Panc1 (cell line): ENCODE results near the gene BIK. TPM values are rescaled to one million over a fixed set of nuclear protein-coding genes. Genes with fewer than 3 reads are reported as not detected.

Source experiments
- ATAC-seq: fragments of 200-7000 bp; cut with Tn5 transposase; 2 replicates; pipeline ENCODE4 v1.9.1; 2020; ENCODE audit warnings: mild to moderate bottlenecking, moderate library complexity
- BruUV-seq: library from RNA; stranded (reverse); fragments of 400-500 nt; replicated peaks from 2 replicates; lab custom pipeline; 2021; lab: Mats Ljungman, UMichigan
- CTCF ChIA-PET: fragments of 300-600 bp; sonication (Branson Sonifier 250); formaldehyde crosslinking; loops from one replicate; lab custom pipeline; 2022; ENCODE audit warnings: antibody characterized with exemption; lab: Charles Lee
- POLR2A ChIA-PET: fragments of 300-600 bp; sonication (Branson Sonifier 250); formaldehyde crosslinking; loops from one replicate; lab custom pipeline; 2022; ENCODE audit warnings: antibody characterized with exemption; lab: Charles Lee
- DNase-seq: peaks from one replicate; pipeline ENCODE4 v3.0.0-alpha.2; 2010; ENCODE audit warnings: low read depth, low spot score
- H3K27ac ChIP-seq: 2 replicates; pipeline ENCODE4 v1.5.1; 2011; ENCODE audit warnings: mild to moderate bottlenecking, low read length, inconsistent platforms
- H3K27me3 ChIP-seq: fragments of 200-500 bp; sonication (Bioruptor generic); 2 replicates; pipeline ENCODE4 v1.6.0; 2014; ENCODE audit warnings: low read length, inconsistent platforms; ENCODE audit not compliant: control insufficient read depth, insufficient read depth
- H3K36me3 ChIP-seq: fragments of 200-500 bp; sonication (Bioruptor generic); 2 replicates; pipeline ENCODE4 v1.5.1; 2014; ENCODE audit warnings: inconsistent platforms, mild to moderate bottlenecking, low read length, moderate library complexity; ENCODE audit not compliant: control insufficient read depth, insufficient read depth
- H3K4me1 ChIP-seq: 2 replicates; pipeline ENCODE4 v1.5.1; 2011; ENCODE audit warnings: inconsistent platforms, mild to moderate bottlenecking, low read length, moderate library complexity; ENCODE audit not compliant: control insufficient read depth, insufficient read depth
- H3K4me3 ChIP-seq, 2 experiments: 2 replicates each; pipeline ENCODE4 v1.5.1; 2011 to 2012; ENCODE audit warnings: low read depth in 2 of 2, low read length in 2 of 2, mild to moderate bottlenecking in 2 of 2, inconsistent platforms in 1 of 2, moderate library complexity in 1 of 2
- H3K9me3 ChIP-seq: fragments of 200-500 bp; sonication (Bioruptor generic); 2 replicates; pipeline ENCODE4 v1.5.1; 2014; ENCODE audit warnings: low read depth, mild to moderate bottlenecking, inconsistent platforms, low read length, moderate library complexity; ENCODE audit not compliant: control insufficient read depth, insufficient read depth
- POLR2AphosphoS5 ChIP-seq: IDR thresholded peaks from 2 replicates; pipeline ENCODE4 v1.6.1; 2012; ENCODE audit warnings: mild to moderate bottlenecking, low read depth, low read length, moderate library complexity
- SIN3A ChIP-seq: IDR thresholded peaks from 2 replicates; pipeline ENCODE4 v1.6.1; 2012; ENCODE audit warnings: low read depth, mild to moderate bottlenecking, low read length, moderate library complexity, borderline replicate concordance; ENCODE audit not compliant: insufficient read depth
- TCF7L2 ChIP-seq: IDR thresholded peaks from 2 replicates; pipeline ENCODE4 v1.6.1; 2011; ENCODE audit warnings: mild to moderate bottlenecking, low read depth, low read length, inconsistent platforms
- in situ Hi-C: cut with HindIII; loops from 2 replicates; pipeline ENCODE4 v1.10.0; 2016; ENCODE audit warnings: low sequenced_read_pairs, low pct_unique_long_range_greater_than_20kb
- intact Hi-C: fragments of 100-400 bp; cut with micrococcal nuclease; formaldehyde crosslinking; loops from one replicate; pipeline ENCODE4 v1.10.0; 2022; ENCODE audit not compliant: unreplicated experiment
- total RNA-seq: library from RNA; stranded (reverse); gene quantifications from one replicate; pipeline ENCODE4 v1.2.1, GENCODE V29; 2021; ENCODE audit not compliant: unreplicated experiment
- TF ChIP-seq, protein P1 (sequence below), 2 experiments: IDR thresholded peaks; 2 replicates each; pipeline ENCODE4 v1.6.1; 2011 to 2012; ENCODE audit warnings: low read depth in 2 of 2, control low read depth in 1 of 2, low read length in 1 of 2, mild to moderate bottlenecking in 1 of 2, moderate library complexity in 1 of 2; ENCODE audit not compliant: insufficient read depth in 1 of 2
- TF ChIP-seq, protein P2 (sequence below): fragments of 450-650 bp; IDR thresholded peaks from 2 replicates; pipeline ENCODE4 v1.5.1; 2017; ENCODE audit warnings: mild to moderate bottlenecking

Gene BIK
- total RNA-seq, 1 experiment from 2014 or later = 0.18 TPM

DNA sequence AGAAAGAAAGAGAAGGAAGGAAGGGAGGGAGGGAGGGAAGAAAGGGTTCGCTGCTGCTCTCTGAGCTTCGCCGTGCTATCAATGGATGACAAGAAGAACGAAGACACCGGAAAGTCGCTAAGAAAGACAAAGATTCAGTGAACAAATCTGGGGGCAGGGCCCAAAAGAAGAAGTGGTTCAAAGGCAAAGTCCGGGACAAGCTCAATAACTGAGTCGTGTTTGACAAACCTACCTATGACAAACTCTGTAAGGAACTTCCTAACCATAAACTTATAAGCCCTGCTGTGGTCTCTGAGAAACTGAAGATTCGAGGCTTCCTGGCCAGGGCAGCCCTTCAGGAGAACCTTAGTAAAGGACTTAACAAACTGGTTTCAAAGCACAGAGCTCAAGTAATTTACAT, 18.5 kb upstream of the BIK start:
- H3K4me1 ChIP-seq = peaks cover 3% of the 10 kb centered on the region; the same call in 1 of the 2 replicates
- CTCF ChIA-PET = interaction anchor here (0.6 to 0.7 kb wide), 2 partner anchors 22 to 250 kb away, joined by 3 to 9 read pairs; no protein-coding TSS in a partner anchor
- POLR2A ChIA-PET = interaction anchor here (0.7 kb wide), 1 partner anchor 120 kb away, joined by 8 read pairs; no protein-coding TSS in a partner anchor
- TF ChIP-seq, protein P1, sequence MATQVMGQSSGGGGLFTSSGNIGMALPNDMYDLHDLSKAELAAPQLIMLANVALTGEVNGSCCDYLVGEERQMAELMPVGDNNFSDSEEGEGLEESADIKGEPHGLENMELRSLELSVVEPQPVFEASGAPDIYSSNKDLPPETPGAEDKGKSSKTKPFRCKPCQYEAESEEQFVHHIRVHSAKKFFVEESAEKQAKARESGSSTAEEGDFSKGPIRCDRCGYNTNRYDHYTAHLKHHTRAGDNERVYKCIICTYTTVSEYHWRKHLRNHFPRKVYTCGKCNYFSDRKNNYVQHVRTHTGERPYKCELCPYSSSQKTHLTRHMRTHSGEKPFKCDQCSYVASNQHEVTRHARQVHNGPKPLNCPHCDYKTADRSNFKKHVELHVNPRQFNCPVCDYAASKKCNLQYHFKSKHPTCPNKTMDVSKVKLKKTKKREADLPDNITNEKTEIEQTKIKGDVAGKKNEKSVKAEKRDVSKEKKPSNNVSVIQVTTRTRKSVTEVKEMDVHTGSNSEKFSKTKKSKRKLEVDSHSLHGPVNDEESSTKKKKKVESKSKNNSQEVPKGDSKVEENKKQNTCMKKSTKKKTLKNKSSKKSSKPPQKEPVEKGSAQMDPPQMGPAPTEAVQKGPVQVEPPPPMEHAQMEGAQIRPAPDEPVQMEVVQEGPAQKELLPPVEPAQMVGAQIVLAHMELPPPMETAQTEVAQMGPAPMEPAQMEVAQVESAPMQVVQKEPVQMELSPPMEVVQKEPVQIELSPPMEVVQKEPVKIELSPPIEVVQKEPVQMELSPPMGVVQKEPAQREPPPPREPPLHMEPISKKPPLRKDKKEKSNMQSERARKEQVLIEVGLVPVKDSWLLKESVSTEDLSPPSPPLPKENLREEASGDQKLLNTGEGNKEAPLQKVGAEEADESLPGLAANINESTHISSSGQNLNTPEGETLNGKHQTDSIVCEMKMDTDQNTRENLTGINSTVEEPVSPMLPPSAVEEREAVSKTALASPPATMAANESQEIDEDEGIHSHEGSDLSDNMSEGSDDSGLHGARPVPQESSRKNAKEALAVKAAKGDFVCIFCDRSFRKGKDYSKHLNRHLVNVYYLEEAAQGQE (IDR thresholded peaks at IDR 0.05; ENCODE audit: insufficient read depth in 1 of 2, low read depth in 2 of 2, low read length in 1 of 2) = no peak
- TF ChIP-seq, protein P2, sequence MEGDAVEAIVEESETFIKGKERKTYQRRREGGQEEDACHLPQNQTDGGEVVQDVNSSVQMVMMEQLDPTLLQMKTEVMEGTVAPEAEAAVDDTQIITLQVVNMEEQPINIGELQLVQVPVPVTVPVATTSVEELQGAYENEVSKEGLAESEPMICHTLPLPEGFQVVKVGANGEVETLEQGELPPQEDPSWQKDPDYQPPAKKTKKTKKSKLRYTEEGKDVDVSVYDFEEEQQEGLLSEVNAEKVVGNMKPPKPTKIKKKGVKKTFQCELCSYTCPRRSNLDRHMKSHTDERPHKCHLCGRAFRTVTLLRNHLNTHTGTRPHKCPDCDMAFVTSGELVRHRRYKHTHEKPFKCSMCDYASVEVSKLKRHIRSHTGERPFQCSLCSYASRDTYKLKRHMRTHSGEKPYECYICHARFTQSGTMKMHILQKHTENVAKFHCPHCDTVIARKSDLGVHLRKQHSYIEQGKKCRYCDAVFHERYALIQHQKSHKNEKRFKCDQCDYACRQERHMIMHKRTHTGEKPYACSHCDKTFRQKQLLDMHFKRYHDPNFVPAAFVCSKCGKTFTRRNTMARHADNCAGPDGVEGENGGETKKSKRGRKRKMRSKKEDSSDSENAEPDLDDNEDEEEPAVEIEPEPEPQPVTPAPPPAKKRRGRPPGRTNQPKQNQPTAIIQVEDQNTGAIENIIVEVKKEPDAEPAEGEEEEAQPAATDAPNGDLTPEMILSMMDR = no peak
- no peak for TF ChIP-seq TCF7L2
- no peak for TF ChIP-seq POLR2AphosphoS5
- TF ChIP-seq SIN3A = no peak
- no peak overlapping the region for H3K4me3 ChIP-seq
- in situ Hi-C loops (no loop called here), intact Hi-C loops (no loop called here)
- ATAC-seq (no peak), DNase-seq (no peak)
- no peaks in the 10 kb centered on the region for H3K36me3 ChIP-seq
- H3K27me3 ChIP-seq = no peaks in the 10 kb centered on the region
- H3K9me3 ChIP-seq = no peaks in the 10 kb centered on the region
- no TSS peak for BruUV-seq
- no peak overlapping the region for H3K27ac ChIP-seq

DNA sequence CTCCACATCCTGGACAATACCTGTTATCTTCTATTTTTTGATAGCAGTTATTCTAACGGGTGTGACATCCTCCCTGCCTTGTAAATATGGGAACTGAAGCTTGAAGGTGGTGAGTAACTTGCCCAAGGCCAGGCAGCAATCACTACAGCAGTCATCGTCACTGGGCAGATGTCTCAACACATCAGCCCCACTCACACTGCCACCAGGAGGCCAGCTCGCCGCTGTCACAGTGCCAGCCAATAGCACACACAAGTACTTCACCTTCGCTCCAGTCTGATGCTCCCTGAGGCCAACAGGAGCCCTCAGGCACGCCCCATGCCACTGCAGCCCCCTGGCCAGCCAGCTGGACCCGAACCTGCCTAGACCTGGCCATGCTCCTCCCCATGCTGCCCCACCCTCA, 16.5 kb upstream of the BIK start:
- TF ChIP-seq SIN3A = no peak
- TF ChIP-seq, protein P2 = no peak; the same call in 1 of the 2 replicates
- TF ChIP-seq TCF7L2 = no peak
- TF ChIP-seq POLR2AphosphoS5 = no peak
- TF ChIP-seq, protein P1 (IDR thresholded peaks at IDR 0.05; ENCODE audit: insufficient read depth in 1 of 2, low read depth in 2 of 2, low read length in 1 of 2) = no peak
- BruUV-seq = no TSS peak
- ChIA-PET CTCF (no interaction called here), POLR2A (no interaction called here)
- intact Hi-C loops (no loop called here), in situ Hi-C loops (no loop called here)
- Histone ChIP-seq H3K4me1 (peaks cover 3% of the 10 kb centered on the region; the same call in 1 of the 2 replicates), H3K36me3 (no peaks in the 10 kb centered on the region), H3K27me3 (no peaks in the 10 kb centered on the region), H3K4me3 (no peak overlapping the region), H3K27ac (no peak overlapping the region), H3K9me3 (no peaks in the 10 kb centered on the region)
- no peak for DNase-seq
- ATAC-seq = no peak
